Hepatocyte (in vitro differentiated cells): ENCODE data around the gene ZNF710.

ENCODE experiments used
- EZH2 ChIP-seq: fragments of 200-600 bp; sonication (generic); IDR thresholded peaks from 2 replicates; pipeline ENCODE4 v1.6.1; 2016; ENCODE audit warnings: antibody characterized with exemption, mild to moderate bottlenecking, borderline replicate concordance
- TF ChIP-seq, protein P1 (sequence below): fragments of 200-600 bp; sonication (generic); IDR thresholded peaks from 2 replicates; pipeline ENCODE4 v1.5.1; 2016; ENCODE audit warnings: antibody characterized with exemption, mild to moderate bottlenecking; ENCODE audit not compliant: poor library complexity

DNA sequence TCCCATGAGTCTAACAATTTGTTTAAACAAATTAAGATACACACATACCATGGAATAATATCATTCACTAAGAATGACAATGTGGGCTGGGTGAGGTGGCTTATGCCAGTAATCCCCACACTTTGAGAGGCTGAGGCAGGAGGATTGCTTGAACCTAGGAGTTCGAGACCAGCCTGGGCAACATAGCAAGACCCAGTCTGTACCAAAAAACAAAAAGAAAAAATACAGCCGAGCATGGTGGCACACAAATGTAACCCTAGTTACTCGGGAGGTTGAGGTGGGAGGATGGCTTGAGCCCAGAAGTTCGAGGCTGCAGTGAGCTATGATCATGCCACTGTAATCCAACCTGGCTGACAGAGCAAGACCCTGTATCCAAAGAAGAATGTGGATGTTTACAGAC lies 4.0 kb upstream of the ZNF710 start:
- TF ChIP-seq, protein P1, sequence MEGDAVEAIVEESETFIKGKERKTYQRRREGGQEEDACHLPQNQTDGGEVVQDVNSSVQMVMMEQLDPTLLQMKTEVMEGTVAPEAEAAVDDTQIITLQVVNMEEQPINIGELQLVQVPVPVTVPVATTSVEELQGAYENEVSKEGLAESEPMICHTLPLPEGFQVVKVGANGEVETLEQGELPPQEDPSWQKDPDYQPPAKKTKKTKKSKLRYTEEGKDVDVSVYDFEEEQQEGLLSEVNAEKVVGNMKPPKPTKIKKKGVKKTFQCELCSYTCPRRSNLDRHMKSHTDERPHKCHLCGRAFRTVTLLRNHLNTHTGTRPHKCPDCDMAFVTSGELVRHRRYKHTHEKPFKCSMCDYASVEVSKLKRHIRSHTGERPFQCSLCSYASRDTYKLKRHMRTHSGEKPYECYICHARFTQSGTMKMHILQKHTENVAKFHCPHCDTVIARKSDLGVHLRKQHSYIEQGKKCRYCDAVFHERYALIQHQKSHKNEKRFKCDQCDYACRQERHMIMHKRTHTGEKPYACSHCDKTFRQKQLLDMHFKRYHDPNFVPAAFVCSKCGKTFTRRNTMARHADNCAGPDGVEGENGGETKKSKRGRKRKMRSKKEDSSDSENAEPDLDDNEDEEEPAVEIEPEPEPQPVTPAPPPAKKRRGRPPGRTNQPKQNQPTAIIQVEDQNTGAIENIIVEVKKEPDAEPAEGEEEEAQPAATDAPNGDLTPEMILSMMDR, result no peak
- TF ChIP-seq EZH2, result no peak
